IMR-90 (cell line): Measurements from ENCODE around the gene PGLYRP3. TPM values are rescaled to one million over a fixed set of nuclear protein-coding genes. Genes with fewer than 3 reads are reported as not detected.

Experiments used
- ATAC-seq: fragments of 200-7000 bp; cut with Tn5 transposase; 2 replicates; pipeline ENCODE4 v1.9.1; 2020; ENCODE audit warnings: low read depth, mild to moderate bottlenecking, moderate library complexity
- BruUV-seq: library from RNA; stranded (reverse); fragments of 400-500 nt; replicated peaks from 2 replicates; lab custom pipeline; 2021; lab: Mats Ljungman, UMichigan
- CTCF ChIA-PET: fragments of 300-600 bp; formaldehyde crosslinking; extraction: SDS; loops from one replicate; lab custom pipeline; 2021; ENCODE audit warnings: antibody characterized with exemption; lab: Yijun Ruan, JAX
- POLR2A ChIA-PET: fragments of 300-600 bp; sonication (Branson Sonifier 250); formaldehyde crosslinking; loops from one replicate; lab custom pipeline; 2022; ENCODE audit warnings: antibody characterized with exemption; ENCODE audit not compliant: unreplicated experiment; lab: Charles Lee
- DNase-seq: peaks from one replicate; pipeline ENCODE4 v3.0.0; 2013
- H2AFZ ChIP-seq: replicated peaks from 2 replicates; pipeline ENCODE3; 2013; ENCODE audit warnings: low read length, mild to moderate bottlenecking; ENCODE audit not compliant: poor library complexity
- H2AK5ac ChIP-seq: 2 replicates; pipeline ENCODE4 v1.6.1; 2013; ENCODE audit warnings: low read depth, low read length, inconsistent platforms
- H2AK9ac ChIP-seq: replicated peaks from 2 replicates; pipeline ENCODE3; 2013; ENCODE audit warnings: mild to moderate bottlenecking, low read depth, low read length, moderate library complexity; ENCODE audit not compliant: poor library complexity
- H2BK120ac ChIP-seq: 2 replicates; pipeline ENCODE4 v1.6.1; 2013; ENCODE audit warnings: low read depth, low read length, inconsistent platforms
- H2BK15ac ChIP-seq: 3 replicates; pipeline ENCODE4 v1.6.1; 2013; ENCODE audit warnings: low read depth, low read length, inconsistent platforms
- H2BK20ac ChIP-seq: 2 replicates; pipeline ENCODE4 v1.6.1; 2013; ENCODE audit warnings: low read depth, mild to moderate bottlenecking, inconsistent platforms, low read length, moderate library complexity
- H2BK5ac ChIP-seq: 2 replicates; pipeline ENCODE4 v1.6.1; 2013; ENCODE audit warnings: mild to moderate bottlenecking, low read depth, low read length, inconsistent platforms; ENCODE audit not compliant: poor library complexity, severe bottlenecking
- H3K14ac ChIP-seq: replicated peaks from 2 replicates; pipeline ENCODE4 v1.6.1; 2013; ENCODE audit warnings: low read depth, low read length, inconsistent platforms
- H3K18ac ChIP-seq: 2 replicates; pipeline ENCODE4 v1.6.1; 2013; ENCODE audit warnings: low read depth, low read length, control low read depth
- H3K23ac ChIP-seq: 2 replicates; pipeline ENCODE4 v1.6.1; 2013; ENCODE audit warnings: low read depth, low read length, inconsistent platforms
- H3K27ac ChIP-seq: 2 replicates; pipeline ENCODE4 v1.5.1; 2013; ENCODE audit warnings: mild to moderate bottlenecking, control low read depth, low read length; ENCODE audit not compliant: insufficient read depth
- H3K27me3 ChIP-seq: 2 replicates; pipeline ENCODE4 v1.6.1; 2013; ENCODE audit warnings: low read length; ENCODE audit not compliant: control insufficient read depth, insufficient read depth
- H3K36me3 ChIP-seq: 2 replicates; pipeline ENCODE4 v1.6.1; 2013; ENCODE audit warnings: low read length, mixed read lengths; ENCODE audit not compliant: control insufficient read depth, insufficient read depth
- H3K4ac ChIP-seq: 2 replicates; pipeline ENCODE4 v1.6.1; 2013; ENCODE audit warnings: low read depth, low read length, inconsistent platforms
- H3K4me1 ChIP-seq: 2 replicates; pipeline ENCODE4 v1.6.1; 2013; ENCODE audit warnings: low read length, mixed read lengths; ENCODE audit not compliant: control insufficient read depth, insufficient read depth
- H3K4me2 ChIP-seq: 2 replicates; pipeline ENCODE4 v1.6.1; 2013; ENCODE audit warnings: low read depth, mild to moderate bottlenecking, control low read depth, low read length, moderate library complexity
- H3K4me3 ChIP-seq: 2 replicates; pipeline ENCODE4 v1.5.1; 2013; ENCODE audit warnings: low read depth, mild to moderate bottlenecking, control low read depth, low read length, moderate library complexity; ENCODE audit not compliant: insufficient read depth
- H3K56ac ChIP-seq: 2 replicates; pipeline ENCODE4 v1.6.1; 2013; ENCODE audit warnings: low read length, inconsistent platforms; ENCODE audit not compliant: insufficient read depth; ENCODE audit errors: extremely low read depth
- H3K79me1 ChIP-seq, 2 experiments: 2 replicates each; pipeline ENCODE4 v1.6.1; 2013; ENCODE audit warnings: low read length in 2 of 2, inconsistent platforms in 1 of 2, low read depth in 1 of 2
- H3K9ac ChIP-seq: 2 replicates; pipeline ENCODE4 v1.6.1; 2013; ENCODE audit warnings: low read depth, low read length, control low read depth
- H3K9me1 ChIP-seq: 2 replicates; pipeline ENCODE4 v1.6.1; 2013; ENCODE audit warnings: low read length, inconsistent platforms; ENCODE audit not compliant: insufficient read depth
- H3K9me3 ChIP-seq: 2 replicates; pipeline ENCODE4 v1.6.1; 2013; ENCODE audit warnings: low read length; ENCODE audit not compliant: control insufficient read depth, insufficient read depth
- H4K20me1 ChIP-seq: 2 replicates; pipeline ENCODE4 v1.6.1; 2013; ENCODE audit warnings: low read length, inconsistent platforms; ENCODE audit not compliant: insufficient read depth
- H4K5ac ChIP-seq: 2 replicates; pipeline ENCODE4 v1.6.1; 2013; ENCODE audit warnings: mild to moderate bottlenecking, low read depth, low read length, control low read depth
- H4K8ac ChIP-seq, 2 experiments: 2 replicates each; pipeline ENCODE4 v1.6.1; 2013; ENCODE audit warnings: low read depth in 2 of 2, low read length in 2 of 2, control low read depth in 1 of 2, inconsistent platforms in 1 of 2
- H4K91ac ChIP-seq: 2 replicates; pipeline ENCODE4 v1.6.1; 2013; ENCODE audit warnings: low read depth, low read length, inconsistent platforms; ENCODE audit not compliant: insufficient read depth
- BHLHE40 ChIP-seq: fragments of 150-350 bp; IDR thresholded peaks from 2 replicates; pipeline ENCODE4 v1.6.1; 2016; ENCODE audit warnings: mild to moderate bottlenecking, low read depth, low read length
- FOS ChIP-seq: fragments of 150-350 bp; IDR thresholded peaks from 2 replicates; pipeline ENCODE4 v1.6.1; 2016; ENCODE audit warnings: low read depth, low read length
- MAZ ChIP-seq: IDR thresholded peaks from 2 replicates; pipeline ENCODE4 v1.6.1; 2012; ENCODE audit warnings: low read depth, mild to moderate bottlenecking, low read length, improper control_type of control experiment, moderate library complexity, borderline replicate concordance
- POLR2A ChIP-seq: IDR thresholded peaks from 2 replicates; pipeline ENCODE4 v1.6.1; 2012; ENCODE audit warnings: mild to moderate bottlenecking, low read depth, low read length
- RAD21 ChIP-seq: IDR thresholded peaks from 2 replicates; pipeline ENCODE4 v1.6.1; 2012; ENCODE audit warnings: low read length, improper control_type of control experiment
- RCOR1 ChIP-seq: IDR thresholded peaks from 2 replicates; pipeline ENCODE4 v1.6.1; 2012; ENCODE audit warnings: mild to moderate bottlenecking, low read length, improper control_type of control experiment; ENCODE audit not compliant: insufficient replicate concordance
- USF2 ChIP-seq: fragments of 150-350 bp; IDR thresholded peaks from 2 replicates; pipeline ENCODE4 v1.6.1; 2017; ENCODE audit warnings: mild to moderate bottlenecking, antibody characterized with exemption, low read length, low read depth
- WGBS, 2 experiments: methylation state at CpG; one replicate each; pipeline versions ENCODE4 v1.1.5 to v1.1.7; 2013; ENCODE audit warnings: missing lambda C conversion rate in 2 of 2; ENCODE audit not compliant: insufficient read length in 1 of 2; ENCODE audit errors: extremely low coverage in 2 of 2; 5-methylcytosine and 5-hydroxymethylcytosine counted together
- dilution Hi-C: fragments of 300-500 bp; cut with HindIII; formaldehyde crosslinking; loops from one replicate; pipeline ENCODE4 v1.14.3; 2018; ENCODE audit warnings: low sequenced_read_pairs; ENCODE audit not compliant: unreplicated experiment
- in situ Hi-C: fragments of 300-500 bp; cut with MboI; formaldehyde crosslinking; loops from 3 replicates; pipeline ENCODE4 v1.14.3; 2019; ENCODE audit warnings: low sequenced_read_pairs, inconsistent platforms, mixed read lengths
- intact Hi-C: fragments of 100-400 bp; cut with micrococcal nuclease; formaldehyde crosslinking; loops from 2 replicates; pipeline ENCODE4 v1.10.0; 2022
- polyA plus RNA-seq, 3 experiments: library from polyadenylated mRNA; depleted of rRNA; stranded (reverse); fragments of >200 nt; gene quantifications; 2 replicates each; pipeline ENCODE4 v1.2.3, GENCODE V29; 2012; ENCODE audit warnings: low replicate concordance in 1 of 3
- total RNA-seq: library from RNA; depleted of rRNA; stranded (reverse); fragments of >200 nt; gene quantifications from 2 replicates; pipeline ENCODE4 v1.2.3, GENCODE V29; 2012

PGLYRP3 gene
- total and polyA plus RNA-seq, 2 of the 4 experiments (the other 2 are of a cell fraction): not detected

- H3K56ac ChIP-seq: no peak overlapping the region
- no peak overlapping the region for H3K9ac ChIP-seq
- no peaks in the 10 kb centered on the region for H3K4me1 ChIP-seq
- dilution Hi-C loops: no loop called here
- H3K4me3 ChIP-seq: no peak overlapping the region
- H3K9me1 ChIP-seq: no peaks in the 10 kb centered on the region
- H2BK20ac ChIP-seq: no peak overlapping the region
- no peaks in the 10 kb centered on the region for H3K36me3 ChIP-seq
- no peak overlapping the region for H3K23ac ChIP-seq
- H2BK5ac ChIP-seq: no peak overlapping the region
- intact Hi-C loops: no loop called here
- H3K4ac ChIP-seq: no peak overlapping the region
- H3K9me3 ChIP-seq: no peaks in the 10 kb centered on the region
- DNase-seq (no peak), ATAC-seq (no peak)
- WGBS, 2 experiments: no CpG with 5 or more reads among the region's 6 CpGs
- H4K5ac ChIP-seq: no peak overlapping the region
- no peaks in the 10 kb centered on the region for H4K20me1 ChIP-seq
- H4K8ac ChIP-seq: no peak overlapping the region
- H4K91ac ChIP-seq: no peak overlapping the region
- no peak overlapping the region for H2BK15ac ChIP-seq
- POLR2A ChIA-PET: no interaction called here
- H2AK5ac ChIP-seq: no peak overlapping the region
- no peak overlapping the region for H3K14ac ChIP-seq
- H3K27me3 ChIP-seq: no peaks in the 10 kb centered on the region
- in situ Hi-C loops: no loop called here
- H3K4me2 ChIP-seq: no peak overlapping the region
- H2AFZ ChIP-seq: no peak overlapping the region
- no peak overlapping the region for H3K27ac ChIP-seq
- H3K79me1 ChIP-seq: no peaks in the 10 kb centered on the region
- H2BK120ac ChIP-seq: no peak overlapping the region
- CTCF ChIA-PET: no interaction called here
- no TSS peak for BruUV-seq
- H2AK9ac ChIP-seq: no peak overlapping the region
- TF ChIP-seq MAZ (no peak), BHLHE40 (no peak), RAD21 (no peak), RCOR1 (no peak), POLR2A (no peak), FOS (no peak), USF2 (no peak)
- H3K18ac ChIP-seq: no peak overlapping the region
These were observed 7.1 kb downstream of the PGLYRP3 start for GRCh38 chr1:153305682-153306081.
